B cell (primary cell): ENCODE results near the gene CCNYL1. TPM values are rescaled to one million over a fixed set of nuclear protein-coding genes. Genes with fewer than 3 reads are reported as not detected.
"Not testable (repeated sequence)": the region's sequence is repeated elsewhere in the genome, so short reads cannot be mapped to it uniquely, and the experiment has no call there.

Source experiments
- ATAC-seq: fragments of 200-7000 bp; cut with Tn5 transposase; one replicate; pipeline ENCODE4 v1.10.0; 2021; ENCODE audit warnings: low read depth, mild to moderate bottlenecking, moderate number of reproducible peaks, moderate library complexity
- CTCF ChIA-PET: fragments of 350-600 bp; sonication (Branson Sonifier 250); formaldehyde crosslinking; loops from one replicate; lab custom pipeline; 2021; ENCODE audit warnings: antibody characterized with exemption, inconsistent platforms; lab: Charles Lee
- POLR2A ChIA-PET: fragments of 350-600 bp; sonication (Branson Sonifier 250); formaldehyde crosslinking; loops from one replicate; lab custom pipeline; 2021; ENCODE audit warnings: antibody characterized with exemption; lab: Charles Lee
- DNase-seq: peaks from one replicate; pipeline ENCODE4 v3.0.0; 2013
- H2AFZ ChIP-seq: 2 replicates; pipeline ENCODE4 v1.6.1; 2012; ENCODE audit warnings: mild to moderate bottlenecking, low read depth, low read length; ENCODE audit not compliant: insufficient read depth, poor library complexity, severe bottlenecking
- H3K27ac ChIP-seq, 2 donors: 1 replicate in 1 of 2; 2 replicates in 1 of 2; pipeline ENCODE4 v1.5.1; 2012 to 2013; ENCODE audit warnings: low read length in 2 of 2, mild to moderate bottlenecking in 2 of 2, moderate library complexity in 1 of 2
- H3K27me3 ChIP-seq, 4 experiments: fragments of 200-600 bp in 1 of 4; sonication (generic) in 1 of 4; replicated peaks in 1 of 4; 1 replicate in 2 of 4; 2 replicates in 2 of 4; pipeline versions ENCODE4 v1.6.1 to v1.7.0; 2013 to 2016; ENCODE audit warnings: low read length in 3 of 4, mild to moderate bottlenecking in 2 of 4, mixed read lengths in 1 of 4, moderate library complexity in 1 of 4; ENCODE audit not compliant: insufficient read depth in 4 of 4, control insufficient read depth in 3 of 4; ENCODE audit errors: control extremely low read depth in 1 of 4
- H3K36me3 ChIP-seq, 2 experiments: replicated peaks in 1 of 2; 1 replicate in 1 of 2; 2 replicates in 1 of 2; pipeline versions ENCODE4 v1.6.1 to v1.7.1; 2013; ENCODE audit warnings: low read length in 1 of 2; ENCODE audit not compliant: insufficient read depth in 2 of 2, control insufficient read depth in 1 of 2; ENCODE audit errors: control extremely low read depth in 1 of 2, extremely low read depth in 1 of 2
- H3K4me1 ChIP-seq, 2 donors: fragments of 200-600 bp in 1 of 2; sonication (generic) in 1 of 2; 1 replicate in 1 of 2; 2 replicates in 1 of 2; pipeline versions ENCODE4 v1.5.1 to v1.6.1; 2013 to 2017; ENCODE audit warnings: low read length in 2 of 2; ENCODE audit not compliant: control insufficient read depth in 2 of 2, insufficient read depth in 2 of 2
- H3K4me2 ChIP-seq: replicated peaks from 2 replicates; pipeline ENCODE3; 2012; ENCODE audit warnings: mild to moderate bottlenecking, low read depth, low read length; ENCODE audit not compliant: poor library complexity, severe bottlenecking
- H3K4me3 ChIP-seq, 5 experiments: fragments of 200-600 bp in 1 of 5; sonication (generic) in 1 of 5; 1 replicate in 3 of 5; 2 replicates in 2 of 5; pipeline versions ENCODE4 v1.5.1 to v1.7.0; 2011 to 2016; ENCODE audit warnings: low read length in 4 of 5, mild to moderate bottlenecking in 4 of 5, low read depth in 2 of 5, control low read depth in 1 of 5, moderate library complexity in 1 of 5; ENCODE audit not compliant: insufficient read depth in 1 of 5; ENCODE audit errors: control extremely low read depth in 1 of 5, extremely low read depth in 1 of 5
- H3K79me2 ChIP-seq: fragments of 200-600 bp; sonication (generic); one replicate; pipeline ENCODE4 v1.6.0; 2016; ENCODE audit warnings: low read length; ENCODE audit not compliant: control insufficient read depth, insufficient read depth
- H3K9ac ChIP-seq: fragments of 200-600 bp; sonication (generic); 2 replicates; pipeline ENCODE4 v1.6.1; 2017; ENCODE audit warnings: mild to moderate bottlenecking, low read length, moderate library complexity
- H3K9me3 ChIP-seq, 3 donors: one replicate each; pipeline versions ENCODE4 v1.6.1 to v1.7.1; 2013; ENCODE audit warnings: low read length in 2 of 3; ENCODE audit not compliant: control insufficient read depth in 2 of 3, insufficient read depth in 1 of 3; ENCODE audit errors: control extremely low read depth in 1 of 3
- H4K20me1 ChIP-seq: 2 replicates; pipeline ENCODE4 v1.6.0; 2012; ENCODE audit warnings: mild to moderate bottlenecking, low read length; ENCODE audit not compliant: insufficient read depth, control insufficient read depth, poor library complexity, severe bottlenecking
- H3K27ac Mint-ChIP-seq: one replicate; pipeline ENCODE4 v1.8.0; 2021; ENCODE audit warnings: mixed read lengths
- H3K27me3 Mint-ChIP-seq: one replicate; pipeline ENCODE4 v1.8.0; 2021; ENCODE audit warnings: mixed read lengths
- H3K4me1 Mint-ChIP-seq: one replicate; pipeline ENCODE4 v1.8.0; 2021; ENCODE audit warnings: mixed read lengths
- H3K4me3 Mint-ChIP-seq: one replicate; pipeline ENCODE4 v1.8.0; 2021; ENCODE audit warnings: mixed read lengths
- H3K9me3 Mint-ChIP-seq: one replicate; pipeline ENCODE4 v1.8.0; 2022; ENCODE audit warnings: mixed read lengths; ENCODE audit not compliant: insufficient read depth
- CTCF ChIP-seq: fragments of 200-600 bp; IDR thresholded peaks from one replicate; pipeline ENCODE4 v1.8.0; 2022; ENCODE audit warnings: antibody characterized with exemption, mild to moderate bottlenecking
- EZH2 ChIP-seq: IDR thresholded peaks from 2 replicates; pipeline ENCODE4 v1.6.1; 2012; ENCODE audit warnings: borderline replicate concordance, low read depth, mild to moderate bottlenecking, moderate library complexity, low read length; ENCODE audit not compliant: insufficient read depth, poor library complexity, severe bottlenecking
- WGBS: methylation state at CpG from one replicate; pipeline ENCODE4 v1.1.5; 2013; ENCODE audit warnings: missing lambda C conversion rate; ENCODE audit not compliant: insufficient coverage; 5-methylcytosine and 5-hydroxymethylcytosine counted together
- intact Hi-C: fragments of 100-400 bp; cut with micrococcal nuclease; formaldehyde crosslinking; loops from one replicate; pipeline ENCODE4 v1.10.0; 2022
- polyA plus RNA-seq: library from polyadenylated mRNA; depleted of rRNA; stranded (reverse); fragments of >200 nt; gene quantifications from 2 replicates; pipeline ENCODE4 v1.2.3, GENCODE V29; 2012
- total RNA-seq, 2 donors: library from RNA; stranded (reverse); fragments of 120-200 nt in 1 of 2; gene quantifications; 1 replicate in 1 of 2; 2 replicates in 1 of 2; pipeline versions ENCODE4 v1.2.3 to v1.2.4, GENCODE V29; 2013 to 2022

The CCNYL1 gene
- total and polyA plus RNA-seq, 2 donors (not counting 1 experiment from before 2014, with no cell fraction given) = 8.6 to 14.2 TPM

- CTCF ChIA-PET = interaction anchor here (1.1 to 1.5 kb wide), 3 partner anchors 26 to 92 kb away, joined by 3 read pairs; no protein-coding TSS in a partner anchor
- H3K4me2 ChIP-seq = no peak overlapping the region
- no peak for TF ChIP-seq CTCF
- TF ChIP-seq EZH2 = no peak
- Mint-ChIP-seq H3K4me1 (peaks cover 19% of the 10 kb centered on the region), H3K4me3 (no peak overlapping the region), H3K9me3 (no peaks in the 10 kb centered on the region), H3K27ac (no peak overlapping the region), H3K27me3 (no peaks in the 10 kb centered on the region)
- intact Hi-C loops = no loop called here
- POLR2A ChIA-PET = no interaction called here
- H3K4me3 ChIP-seq = no peak overlapping the region
- no peak overlapping the region for H2AFZ ChIP-seq
- no peaks in the 10 kb centered on the region for H3K27me3 ChIP-seq
- H4K20me1 ChIP-seq = peaks cover 5% of the 10 kb centered on the region
- no peak for DNase-seq
- H3K79me2 ChIP-seq = peaks cover 47% of the 10 kb centered on the region
- no peak overlapping the region for H3K27ac ChIP-seq
- peaks cover 0 to 2% of the 10 kb centered on the region in 2 experiments for H3K36me3 ChIP-seq
- no peaks in the 10 kb centered on the region for H3K9me3 ChIP-seq
- H3K9ac ChIP-seq = no peak overlapping the region
- peaks cover 5 to 9% of the 10 kb centered on the region in 2 donors for H3K4me1 ChIP-seq
- no peak for ATAC-seq
- no CpG with 5 or more reads among the region's 3 CpGs for WGBS
Observed at GRCh38 chr2:207718521-207718920, 7.1 kb downstream of the CCNYL1 start.

- Mint-ChIP-seq H3K4me1 (peaks cover 18% of the 10 kb centered on the region), H3K9me3 (no peaks in the 10 kb centered on the region), H3K4me3 (no peak overlapping the region), H3K27me3 (no peaks in the 10 kb centered on the region), H3K27ac (no peak overlapping the region)
- TF ChIP-seq EZH2 (no peak), CTCF (no peak)
- Histone ChIP-seq H4K20me1 (peaks cover under 1% of the 10 kb centered on the region), H3K36me3 (peaks cover 0 to 2% of the 10 kb centered on the region in 2 experiments), H3K27ac (no peak overlapping the region), H3K79me2 (peaks cover 42% of the 10 kb centered on the region), H3K9me3 (no peaks in the 10 kb centered on the region), H3K4me2 (no peak overlapping the region), H3K4me3 (no peak overlapping the region), H3K9ac (no peak overlapping the region), H3K27me3 (no peaks in the 10 kb centered on the region), H2AFZ (no peak overlapping the region), H3K4me1 (peaks cover 4 to 5% of the 10 kb centered on the region in 2 donors)
- CTCF ChIA-PET = interaction anchor here (1.1 to 1.5 kb wide), 3 partner anchors 27 to 92 kb away, joined by 3 read pairs; no protein-coding TSS in a partner anchor
- intact Hi-C loops = no loop called here
- POLR2A ChIA-PET = interaction anchor here (0.5 to 0.7 kb wide), 2 partner anchors 15 to 81 kb away, joined by 5 read pairs; no protein-coding TSS in a partner anchor
- ATAC-seq (no peak), DNase-seq (no peak)
- no CpG with 5 or more reads among the region's 1 CpG for WGBS
Observed at GRCh38 chr2:207719008-207719407, 7.6 kb downstream of the CCNYL1 start.

GRCh38 chr2:207719655-207720054 lies 8.2 kb downstream of the CCNYL1 start:
- H3K9me3 Mint-ChIP-seq, H2AFZ ChIP-seq, H3K9me3 ChIP-seq, intact Hi-C loops, H3K27ac Mint-ChIP-seq, H3K4me3 Mint-ChIP-seq, H3K4me3 ChIP-seq, H3K4me1 ChIP-seq, H3K27ac ChIP-seq, H3K27me3 ChIP-seq, H3K9ac ChIP-seq, DNase-seq, ATAC-seq, H4K20me1 ChIP-seq, H3K36me3 ChIP-seq, H3K27me3 Mint-ChIP-seq, H3K4me2 ChIP-seq: not testable (repeated sequence)
- ChIA-PET POLR2A (interaction anchor here (0.5 to 0.7 kb wide), 2 partner anchors 16 to 82 kb away, joined by 5 read pairs; no protein-coding TSS in a partner anchor), CTCF (interaction anchor here (0.6 to 1.5 kb wide), 4 partner anchors 14 to 35 kb away, joined by 3 read pairs; no protein-coding TSS in a partner anchor)
- peaks cover 20% of the 10 kb centered on the region for H3K4me1 Mint-ChIP-seq
- 100% methylated on average over 1 of the region's 2 CpGs for WGBS
- H3K79me2 ChIP-seq = peaks cover 36% of the 10 kb centered on the region
